ENCODE data around the gene TPM1. TPM values are rescaled to one million over a fixed set of nuclear protein-coding genes. Genes with fewer than 3 reads are reported as not detected.

TPM1 gene
- total and polyA plus RNA-seq, 5 donors, result 6,360 to 10,076 (median 7,709) TPM

GRCh38 chr15:63056829-63057228, 14.3 kb downstream of the TPM1 start:
- H3K4me3 ChIP-seq (ENCODE audit: low read length), result no peak overlapping the region
- peaks cover 23% of the 10 kb centered on the region for H3K4me1 ChIP-seq (ENCODE audit: control insufficient read depth, insufficient read depth, low read length)
- peak overlapping the region; percentile 43 for H3K27ac ChIP-seq (ENCODE audit: low read length)
- DNase-seq, result peak; percentile 56 to 86 (median 82)
- H3K9me3 ChIP-seq (ENCODE audit: control insufficient read depth, low read length), result no peaks in the 10 kb centered on the region
- intact Hi-C loops (cut with DNase I), result no loop called here
- ATAC-seq, result no peak
- H3K27me3 ChIP-seq (ENCODE audit: control insufficient read depth, insufficient read depth), result no peaks in the 10 kb centered on the region
- 24% methylated on average over 6 of the region's 6 CpGs for WGBS

DNA sequence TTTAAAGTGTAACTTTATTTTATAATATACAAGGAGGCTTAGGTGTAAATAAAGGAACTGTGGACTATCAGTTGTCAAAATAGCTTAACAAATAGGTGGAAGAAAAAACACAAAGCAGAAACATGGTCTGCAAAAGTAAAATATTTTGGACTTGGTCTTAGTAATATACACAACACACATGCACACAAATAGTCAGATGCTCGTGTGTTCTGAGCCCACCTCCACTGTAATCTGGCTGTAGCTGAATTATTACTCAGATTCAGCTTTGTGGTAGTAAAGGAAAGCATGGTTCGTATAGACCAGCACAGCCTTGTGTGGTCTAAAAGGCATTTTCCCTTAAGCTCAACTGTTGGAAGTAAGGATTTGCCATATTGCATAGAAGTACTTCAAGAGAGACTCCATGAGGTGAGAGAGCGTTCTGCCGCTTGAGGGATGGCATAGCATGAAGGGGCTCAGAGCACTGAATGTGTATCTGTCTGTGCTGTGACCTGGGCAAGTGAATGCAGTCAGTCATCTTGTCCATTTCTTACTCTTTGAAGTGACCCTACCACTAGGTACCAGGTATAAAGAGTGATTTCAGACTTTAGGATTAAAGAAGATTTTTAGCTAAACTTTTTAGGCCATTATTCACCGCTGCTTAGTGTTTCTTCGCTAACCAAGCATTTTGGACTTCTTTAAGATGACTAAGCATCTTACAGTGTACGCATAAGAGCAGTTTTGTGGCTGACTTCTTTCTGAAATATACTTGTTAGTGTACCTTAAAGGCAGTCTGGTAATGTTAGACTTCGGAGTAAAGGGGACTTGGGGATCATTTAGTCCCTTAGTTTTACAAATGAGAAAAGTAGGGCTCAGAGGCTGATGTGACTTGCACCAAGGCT, 15.2 kb downstream of the TPM1 start:
- peak overlapping the region; percentile 38 for H3K27ac ChIP-seq (ENCODE audit: low read length)
- 89% methylated on average over 8 of the region's 8 CpGs for WGBS
- intact Hi-C loops (cut with DNase I), result no loop called here
- H3K27me3 ChIP-seq (ENCODE audit: control insufficient read depth, insufficient read depth), result no peaks in the 10 kb centered on the region
- no peak overlapping the region for H3K4me3 ChIP-seq (ENCODE audit: low read length)
- no peak for DNase-seq
- no peaks in the 10 kb centered on the region for H3K9me3 ChIP-seq (ENCODE audit: control insufficient read depth, low read length)
- no peak for ATAC-seq
- peaks cover 20% of the 10 kb centered on the region for H3K4me1 ChIP-seq (ENCODE audit: control insufficient read depth, insufficient read depth, low read length)

DNA sequence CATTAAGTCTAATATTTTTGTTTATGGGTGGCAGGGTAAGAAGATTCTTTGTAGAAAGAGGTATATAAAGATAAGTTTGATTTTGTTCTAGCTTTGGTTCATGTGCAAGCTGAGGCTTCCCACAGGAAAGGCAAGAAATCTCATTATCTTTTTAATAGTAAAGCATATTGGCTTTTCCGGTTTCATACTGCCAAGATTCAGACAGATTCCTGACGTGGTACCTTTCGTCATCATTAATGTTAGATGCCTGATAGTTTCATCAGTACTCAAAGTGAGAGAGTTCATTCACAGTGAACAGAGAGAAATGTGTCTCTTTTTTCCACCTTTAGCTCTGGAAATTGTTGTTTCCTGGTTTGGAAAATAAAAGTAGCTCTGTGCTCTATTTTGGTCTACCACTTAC, 16.5 kb downstream of the TPM1 start:
- H3K4me3 ChIP-seq (ENCODE audit: low read length), result no peak overlapping the region
- no peak for DNase-seq
- H3K9me3 ChIP-seq (ENCODE audit: control insufficient read depth, low read length), result no peaks in the 10 kb centered on the region
- no peak for ATAC-seq
- H3K4me1 ChIP-seq (ENCODE audit: control insufficient read depth, insufficient read depth, low read length), result peaks cover 17% of the 10 kb centered on the region
- intact Hi-C loops (cut with DNase I), result no loop called here
- peak overlapping the region; percentile 48 for H3K27ac ChIP-seq (ENCODE audit: low read length)
- H3K27me3 ChIP-seq (ENCODE audit: control insufficient read depth, insufficient read depth), result no peaks in the 10 kb centered on the region
- WGBS, result 39% methylated on average over 3 of the region's 3 CpGs

DNA sequence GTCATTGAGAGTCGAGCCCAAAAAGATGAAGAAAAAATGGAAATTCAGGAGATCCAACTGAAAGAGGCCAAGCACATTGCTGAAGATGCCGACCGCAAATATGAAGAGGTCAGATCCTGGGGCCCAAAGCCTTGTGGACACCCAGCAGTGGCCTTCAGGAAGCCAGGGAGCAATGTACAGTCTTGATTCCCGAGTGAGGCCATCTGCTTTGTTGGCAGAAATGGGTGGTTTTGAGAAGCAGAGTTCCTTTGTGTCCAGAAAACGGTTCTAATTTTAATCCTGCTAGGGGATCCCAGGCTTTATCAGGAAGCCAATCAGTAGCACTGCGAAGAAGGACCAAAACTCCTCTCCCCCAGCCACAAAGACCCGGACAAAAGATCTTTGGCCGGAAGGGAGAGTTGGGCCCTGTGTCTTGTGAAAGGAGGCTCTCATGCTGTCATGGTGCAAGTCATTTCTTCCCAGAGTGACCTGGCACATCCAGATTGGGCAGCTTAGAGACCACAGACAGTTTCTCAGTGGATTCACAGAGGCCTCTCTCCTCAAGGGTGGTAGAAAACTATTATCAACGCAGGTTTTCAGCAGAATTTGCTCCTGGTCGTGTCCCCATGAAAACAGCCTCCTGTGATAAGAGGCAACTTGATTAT, 17.1 kb downstream of the TPM1 start:
- DNase-seq, result no peak
- H3K4me3 ChIP-seq (ENCODE audit: low read length), result no peak overlapping the region
- H3K27ac ChIP-seq (ENCODE audit: low read length), result peak overlapping the region; percentile 48
- no peaks in the 10 kb centered on the region for H3K27me3 ChIP-seq (ENCODE audit: control insufficient read depth, insufficient read depth)
- ATAC-seq, result no peak
- intact Hi-C loops (cut with DNase I), result no loop called here
- no peaks in the 10 kb centered on the region for H3K9me3 ChIP-seq (ENCODE audit: control insufficient read depth, low read length)
- H3K4me1 ChIP-seq (ENCODE audit: control insufficient read depth, insufficient read depth, low read length), result peaks cover 13% of the 10 kb centered on the region
- 52% methylated on average over 10 of the region's 10 CpGs for whole genome bisulfite sequencing

DNA sequence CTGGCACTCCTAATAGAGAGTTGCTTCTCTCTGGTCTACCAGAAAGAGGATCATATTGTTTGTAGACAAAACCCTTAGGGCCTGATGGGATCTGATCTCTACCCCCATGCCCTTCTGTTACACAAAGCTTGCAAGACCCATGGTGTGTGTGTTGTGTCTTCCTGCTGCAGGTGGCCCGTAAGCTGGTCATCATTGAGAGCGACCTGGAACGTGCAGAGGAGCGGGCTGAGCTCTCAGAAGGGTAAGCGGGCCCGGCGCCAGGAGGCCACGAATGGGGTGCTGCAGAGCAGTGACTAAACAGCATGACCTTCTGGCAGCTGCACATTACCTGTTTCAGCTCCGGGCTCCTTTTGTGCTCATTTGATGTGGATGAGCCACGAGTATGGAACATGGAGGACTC, 18.2 kb downstream of the TPM1 start:
- Histone ChIP-seq H3K9me3 (ENCODE audit: control insufficient read depth, low read length) (no peaks in the 10 kb centered on the region), H3K4me1 (ENCODE audit: control insufficient read depth, insufficient read depth, low read length) (peaks cover 13% of the 10 kb centered on the region), H3K27ac (ENCODE audit: low read length) (peak overlapping the region; percentile 3), H3K4me3 (ENCODE audit: low read length) (no peak overlapping the region), H3K27me3 (ENCODE audit: control insufficient read depth, insufficient read depth) (no peaks in the 10 kb centered on the region)
- intact Hi-C loops (cut with DNase I), result no loop called here
- DNase-seq (peak in 1 of 3 donors; percentile 47), ATAC-seq (peak in 1 of 2 donors; percentile 6)
- 72% methylated on average over 10 of the region's 10 CpGs for WGBS

GRCh38 chr15:63061975-63062374, 19.4 kb downstream of the TPM1 start:
- Histone ChIP-seq H3K9me3 (ENCODE audit: control insufficient read depth, low read length) (no peaks in the 10 kb centered on the region), H3K27ac (ENCODE audit: low read length) (no peak overlapping the region), H3K4me1 (ENCODE audit: control insufficient read depth, insufficient read depth, low read length) (peaks cover 11% of the 10 kb centered on the region), H3K4me3 (ENCODE audit: low read length) (no peak overlapping the region), H3K27me3 (ENCODE audit: control insufficient read depth, insufficient read depth) (no peaks in the 10 kb centered on the region)
- ATAC-seq, result no peak
- WGBS, result 62% methylated on average over 4 of the region's 4 CpGs
- no peak for DNase-seq
- intact Hi-C loops (cut with DNase I), result no loop called here

- DNase-seq, result no peak
- Histone ChIP-seq H3K27me3 (ENCODE audit: control insufficient read depth, insufficient read depth) (no peaks in the 10 kb centered on the region), H3K9me3 (ENCODE audit: control insufficient read depth, low read length) (no peaks in the 10 kb centered on the region), H3K27ac (ENCODE audit: low read length) (peak overlapping the region; percentile 3), H3K4me1 (ENCODE audit: control insufficient read depth, insufficient read depth, low read length) (peaks cover 14% of the 10 kb centered on the region), H3K4me3 (ENCODE audit: low read length) (no peak overlapping the region)
- 72% methylated on average over 2 of the region's 2 CpGs for WGBS
- intact Hi-C loops (cut with DNase I), result no loop called here
- no peak for ATAC-seq
Observed at GRCh38 chr15:63063164-63063756, 20.7 kb downstream of the TPM1 start.

- ATAC-seq (no peak), DNase-seq (no peak)
- Histone ChIP-seq H3K27me3 (ENCODE audit: control insufficient read depth, insufficient read depth) (no peaks in the 10 kb centered on the region), H3K9me3 (ENCODE audit: control insufficient read depth, low read length) (no peaks in the 10 kb centered on the region), H3K4me3 (ENCODE audit: low read length) (no peak overlapping the region), H3K27ac (ENCODE audit: low read length) (no peak overlapping the region), H3K4me1 (ENCODE audit: control insufficient read depth, insufficient read depth, low read length) (peaks cover 14% of the 10 kb centered on the region)
- 88% methylated on average over 13 of the region's 13 CpGs for WGBS
- intact Hi-C loops (cut with DNase I), result no loop called here
Observed at GRCh38 chr15:63063877-63064409, 21.4 kb downstream of the TPM1 start.

GRCh38 chr15:63065262-63066221, 23.0 kb downstream of the TPM1 start:
- no peak overlapping the region for H3K4me3 ChIP-seq (ENCODE audit: low read length)
- ATAC-seq, result no peak
- DNase-seq, result no peak
- no peaks in the 10 kb centered on the region for H3K27me3 ChIP-seq (ENCODE audit: control insufficient read depth, insufficient read depth)
- WGBS, result 67% methylated on average over 8 of the region's 8 CpGs
- H3K27ac ChIP-seq (ENCODE audit: low read length), result no peak overlapping the region
- intact Hi-C loops (cut with DNase I), result no loop called here
- H3K4me1 ChIP-seq (ENCODE audit: control insufficient read depth, insufficient read depth, low read length), result peaks cover 8% of the 10 kb centered on the region
- H3K9me3 ChIP-seq (ENCODE audit: control insufficient read depth, low read length), result no peaks in the 10 kb centered on the region

- WGBS, result 65% methylated on average over 3 of the region's 3 CpGs
- H3K4me1 ChIP-seq (ENCODE audit: control insufficient read depth, insufficient read depth, low read length), result peaks cover 5% of the 10 kb centered on the region
Observed at GRCh38 chr15:63066272-63066671, 23.7 kb downstream of the TPM1 start.

More at GRCh38 chr15:63066272-63066671, 23.7 kb downstream of the TPM1 start:
- ATAC-seq (no peak), DNase-seq (no peak)
- Histone ChIP-seq H3K4me3 (ENCODE audit: low read length) (no peak overlapping the region), H3K9me3 (ENCODE audit: control insufficient read depth, low read length) (no peaks in the 10 kb centered on the region), H3K27me3 (ENCODE audit: control insufficient read depth, insufficient read depth) (no peaks in the 10 kb centered on the region), H3K27ac (ENCODE audit: low read length) (no peak overlapping the region)
- intact Hi-C loops (cut with DNase I), result no loop called here

Data from right cardiac atrium (tissue), 5 donors.